GM19351 (cell line): ENCODE data around the gene RLF.

Source experiments
- ATAC-seq: cut with Tn5 transposase; IDR thresholded peaks from one replicate; pipeline ENCODE4 v1.9.1; 2021; ENCODE audit warnings: mild to moderate bottlenecking, moderate library complexity; ENCODE audit not compliant: unreplicated experiment

The RLF gene

GRCh38 chr1:40270152-40270834 is 109.1 kb downstream of the RLF start:
- ATAC-seq: no peak

DNA sequence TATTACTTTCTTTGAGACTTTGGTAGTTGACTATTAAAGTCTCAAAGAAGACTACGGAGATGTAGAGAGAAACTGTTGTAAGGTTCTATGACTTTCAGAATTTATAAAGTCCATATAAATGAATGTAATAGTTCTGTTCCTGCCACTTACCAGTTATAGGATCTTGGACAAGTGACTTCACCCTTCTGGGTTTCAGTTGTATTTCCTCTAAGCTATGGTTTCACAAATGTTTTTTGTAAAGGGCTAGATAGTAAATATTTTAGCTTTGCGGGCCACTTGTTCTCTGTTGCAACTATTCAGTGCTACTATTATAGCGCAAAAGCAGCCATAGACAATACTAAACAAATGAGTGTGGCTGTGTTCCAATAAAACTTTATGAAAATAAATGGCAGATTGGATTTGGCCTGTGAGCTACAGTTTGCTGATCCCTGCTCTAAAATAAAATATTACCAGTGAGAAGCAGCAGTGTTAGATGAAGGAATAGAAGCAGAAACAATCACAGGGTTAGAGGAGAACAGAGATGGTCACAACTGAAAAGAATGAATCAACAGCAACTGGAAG is 111.5 kb downstream of the RLF start:
- ATAC-seq: no peak

DNA sequence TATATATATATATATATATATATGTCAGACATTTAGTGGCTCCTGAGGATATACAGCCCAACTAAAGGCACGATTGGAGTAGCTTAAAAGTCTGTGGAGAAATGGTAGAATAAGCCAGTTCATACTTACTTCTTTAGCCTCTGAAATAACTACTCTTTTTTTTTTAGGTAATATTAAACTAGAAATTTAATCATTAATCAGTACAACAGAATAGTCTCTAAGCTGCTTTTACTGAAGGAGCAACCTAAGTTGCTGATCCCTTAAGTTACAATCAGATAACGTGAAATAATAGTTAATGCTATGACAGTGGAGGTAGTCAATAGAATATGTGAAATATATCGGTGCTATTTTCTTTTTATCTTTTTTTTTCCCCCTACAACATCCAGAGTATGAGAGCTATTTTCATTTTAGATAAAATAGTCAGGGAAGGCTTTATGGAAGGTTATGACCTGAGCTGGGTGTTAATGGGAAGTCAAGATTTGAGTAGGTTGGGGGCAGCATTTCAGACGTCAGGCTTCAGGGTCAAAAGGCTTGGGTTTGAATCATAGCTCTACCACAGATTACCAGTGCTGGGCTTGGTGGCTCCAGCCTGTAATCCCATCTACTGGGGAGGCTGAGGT is 112.5 kb downstream of the RLF start:
- no peak for ATAC-seq

- no peak for ATAC-seq
These were observed 113.1 kb downstream of the RLF start for GRCh38 chr1:40274331-40274730.

DNA sequence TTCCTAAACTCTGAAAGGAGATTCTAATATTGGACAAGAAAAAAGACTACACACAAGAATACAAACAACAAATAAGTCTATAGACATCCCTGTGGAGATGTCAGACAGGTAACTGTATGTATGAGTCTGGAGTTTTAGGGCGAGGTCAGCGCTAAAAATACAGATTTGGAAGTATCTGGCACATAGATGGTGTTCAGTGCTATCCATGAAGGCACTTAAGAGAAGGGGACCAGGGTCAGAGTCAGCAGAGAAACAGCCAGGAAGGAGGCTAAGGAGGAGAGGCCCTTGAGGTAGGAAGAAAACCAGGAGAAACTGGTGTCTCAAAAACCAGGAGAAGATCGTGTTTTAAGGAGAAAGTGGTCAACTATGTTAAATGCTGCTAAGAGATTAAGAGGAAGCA is 114.9 kb downstream of the RLF start:
- no peak for ATAC-seq

DNA sequence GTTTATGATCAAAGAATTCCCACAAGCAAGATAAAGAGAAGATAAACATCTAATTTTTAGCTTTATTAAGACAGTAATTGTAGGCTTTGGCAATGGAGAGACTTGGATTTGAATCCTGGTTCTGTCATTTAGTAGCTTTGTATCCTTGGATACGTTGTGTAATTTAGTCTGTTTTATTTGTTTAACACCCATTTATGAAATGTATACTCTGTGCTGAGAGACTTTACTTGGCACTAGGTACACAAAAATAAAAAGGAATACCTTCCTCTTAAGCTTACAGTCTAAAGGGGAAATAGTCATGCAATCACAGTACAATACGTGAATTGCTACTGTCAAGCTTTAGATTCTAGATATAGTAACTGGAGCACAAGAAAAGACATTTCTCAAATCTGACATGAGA is 120.7 kb downstream of the RLF start:
- no peak for ATAC-seq
